HepG2 (cell line): ENCODE results near the gene STYXL2. TPM values are rescaled to one million over a fixed set of nuclear protein-coding genes. Genes with fewer than 3 reads are reported as not detected.

Experiments used
- ATAC-seq: fragments of 200-7000 bp; cut with Tn5 transposase; 3 replicates; pipeline ENCODE4 v1.9.1; 2020; ENCODE audit warnings: mild to moderate bottlenecking, moderate library complexity
- BruUV-seq: library from RNA; stranded (reverse); fragments of 400-500 nt; replicated peaks from 2 replicates; lab custom pipeline; 2021; lab: Mats Ljungman, UMichigan
- CTCF ChIA-PET: fragments of 300-600 bp; formaldehyde crosslinking; extraction: SDS; loops from one replicate; lab custom pipeline; 2021; ENCODE audit warnings: low total read pairs, inconsistent platforms, low intra/inter-chr PET ratio; lab: Yijun Ruan, JAX
- POLR2A ChIA-PET: fragments of 350-600 bp; sonication (Branson Sonifier 250); formaldehyde crosslinking; loops from one replicate; lab custom pipeline; 2020; ENCODE audit warnings: antibody characterized with exemption, inconsistent platforms; lab: Yijun Ruan, JAX
- DNase-seq: peaks from one replicate; pipeline ENCODE4 v3.0.0-alpha.2; 2015; ENCODE audit warnings: low spot score
- FAIRE-seq: peaks from 3 replicates; lab custom pipeline; 2011; peaks lifted over from hg19 to GRCh38; lab: Jason Lieb, UNC
- H2AFZ ChIP-seq: one replicate; pipeline ENCODE4 v1.6.1; 2011; ENCODE audit warnings: low read length, inconsistent platforms
- H3K27ac ChIP-seq: fragments of 300-600 bp; 3 replicates; pipeline ENCODE4 v1.8.0; 2011; ENCODE audit warnings: mixed run types, mild to moderate bottlenecking, mixed read lengths, low read length, inconsistent platforms; ENCODE audit not compliant: insufficient read depth; ENCODE audit errors: extremely low read length
- H3K27me3 ChIP-seq, 2 experiments: fragments of 200-600 bp in 1 of 2; 2 replicates in 1 of 2; 3 replicates in 1 of 2; pipeline versions ENCODE4 v1.6.0 to v1.8.0; 2011; ENCODE audit warnings: low read length in 2 of 2, mild to moderate bottlenecking in 2 of 2, moderate library complexity in 2 of 2, inconsistent platforms in 1 of 2; ENCODE audit not compliant: insufficient read depth in 2 of 2, control insufficient read depth in 1 of 2
- H3K36me3 ChIP-seq, 2 experiments: fragments of 200-600 bp in 1 of 2; replicated peaks in 1 of 2; 2 replicates in 1 of 2; 3 replicates in 1 of 2; pipeline versions ENCODE4 v1.5.1 to v1.8.0; 2011; ENCODE audit warnings: low read length in 2 of 2, inconsistent platforms in 1 of 2; ENCODE audit not compliant: insufficient read depth in 2 of 2, control insufficient read depth in 1 of 2
- H3K4me1 ChIP-seq: 2 replicates; pipeline ENCODE4 v1.5.1; 2012; ENCODE audit warnings: low read length, inconsistent platforms; ENCODE audit not compliant: insufficient read depth
- H3K4me2 ChIP-seq: 2 replicates; pipeline ENCODE4 v1.6.0; 2011; ENCODE audit warnings: low read depth, low read length, inconsistent platforms
- H3K4me3 ChIP-seq, 3 experiments: fragments of 200-600 bp in 1 of 3; sonication (generic), shearing (Covaris generic) in 1 of 3; replicated peaks in 1 of 3; 2 replicates each; pipeline ENCODE4 v1.5.1; 2011 to 2016; ENCODE audit warnings: low read length in 3 of 3, inconsistent platforms in 2 of 3, low read depth in 2 of 3, mild to moderate bottlenecking in 2 of 3, control low read depth in 1 of 3, mixed read lengths in 1 of 3; ENCODE audit not compliant: insufficient read depth in 1 of 3
- H3K79me2 ChIP-seq: one replicate; pipeline ENCODE4 v1.6.1; 2011; ENCODE audit warnings: low read length, inconsistent platforms; ENCODE audit not compliant: insufficient read depth
- H3K9ac ChIP-seq: 2 replicates; pipeline ENCODE4 v1.6.0; 2011; ENCODE audit warnings: mild to moderate bottlenecking, low read depth, low read length, inconsistent platforms; ENCODE audit not compliant: insufficient read depth
- H3K9me3 ChIP-seq: 2 replicates; pipeline ENCODE4 v1.5.1; 2012; ENCODE audit warnings: mild to moderate bottlenecking, low read length
- H4K20me1 ChIP-seq: 2 replicates; pipeline ENCODE4 v1.6.0; 2011; ENCODE audit warnings: inconsistent platforms, mild to moderate bottlenecking, low read length, moderate library complexity; ENCODE audit not compliant: insufficient read depth
- RARA ChIP-seq: IDR thresholded peaks from 2 replicates; pipeline ENCODE4 v1.6.1; 2016; ENCODE audit warnings: missing genetic modification reagents, missing compliant biosample characterization
- RNF2 ChIP-seq: fragments of 450-650 bp; conservative IDR thresholded peaks from 2 replicates; pipeline ENCODE4 v1.6.1; 2016; ENCODE audit warnings: low read depth
- SATB2 ChIP-seq: sonication (generic); formaldehyde crosslinking; IDR thresholded peaks from 2 replicates; pipeline ENCODE4 v1.5.0; 2020; ENCODE audit warnings: missing genetic modification reagents
- SKI ChIP-seq: fragments of 450-650 bp; IDR thresholded peaks from one replicate; pipeline ENCODE4 v1.6.1; 2018; ENCODE audit warnings: mild to moderate bottlenecking; ENCODE audit not compliant: partially characterized antibody
- SP4 ChIP-seq: sonication (generic); formaldehyde crosslinking; IDR thresholded peaks from 2 replicates; pipeline ENCODE4 v1.8.1; 2023; ENCODE audit warnings: mild to moderate bottlenecking, missing genetic modification reagents
- TOE1 ChIP-seq: sonication (generic); formaldehyde crosslinking; IDR thresholded peaks from 2 replicates; pipeline ENCODE4 v1.4.0; 2020; ENCODE audit warnings: mild to moderate bottlenecking, missing genetic modification reagents
- TP53 ChIP-seq: sonication (generic); formaldehyde crosslinking; conservative IDR thresholded peaks from 2 replicates; pipeline ENCODE4 v1.4.0; 2020; ENCODE audit warnings: missing genetic modification reagents
- ZBTB38 ChIP-seq: sonication (generic); formaldehyde crosslinking; IDR thresholded peaks from 2 replicates; pipeline ENCODE4 v1.5.1; 2020; ENCODE audit warnings: mild to moderate bottlenecking, missing genetic modification reagents
- ZC3H13 ChIP-seq: sonication (generic); formaldehyde crosslinking; IDR thresholded peaks from 2 replicates; pipeline ENCODE4 v1.8.1; 2023; ENCODE audit warnings: mild to moderate bottlenecking, missing genetic modification reagents, moderate library complexity
- ZNF263 ChIP-seq: sonication (generic); formaldehyde crosslinking; IDR thresholded peaks from 2 replicates; pipeline ENCODE4 v1.4.0; 2020; ENCODE audit warnings: missing genetic modification reagents
- ZNF33B ChIP-seq: sonication (generic); formaldehyde crosslinking; IDR thresholded peaks from 2 replicates; pipeline ENCODE4 v1.5.1; 2020; ENCODE audit warnings: mild to moderate bottlenecking, missing genetic modification reagents
- ZNF383 ChIP-seq: sonication (generic); formaldehyde crosslinking; IDR thresholded peaks from 2 replicates; pipeline ENCODE4 v1.4.0; 2020; ENCODE audit warnings: missing genetic modification reagents, mild to moderate bottlenecking, borderline replicate concordance
- WGBS: methylation state at CpG from one replicate; pipeline ENCODE4 v1.1.6; 2017; ENCODE audit warnings: low lambda C conversion rate; 5-methylcytosine and 5-hydroxymethylcytosine counted together
- in situ Hi-C: cut with HindIII; loops from 2 replicates; pipeline ENCODE4 v1.10.0; 2017; ENCODE audit warnings: low pct_unique_long_range_greater_than_20kb; ENCODE audit not compliant: extremely low pct_ligation_motif_present
- intact Hi-C: fragments of 100-400 bp; cut with micrococcal nuclease; formaldehyde crosslinking; loops from one replicate; pipeline ENCODE4 v1.10.0; 2022; ENCODE audit not compliant: unreplicated experiment
- polyA plus RNA-seq, 8 experiments: library from polyadenylated mRNA; depleted of rRNA in 3 of 8; stranded (reverse) in 7 of 8; unstranded in 1 of 8; fragments of >200 nt; fragmentation: Illumina TruSeq in 4 of 8; extraction: Trizol in 4 of 8; gene quantifications; 2 replicates each; pipeline versions ENCODE4 v1.2.1 to v1.2.3, GENCODE V29; 2011 to 2016; ENCODE audit warnings: low read depth in 4 of 8, missing spikeins in 1 of 8, mixed read lengths in 1 of 8; ENCODE audit not compliant: insufficient read depth in 1 of 8
- total RNA-seq, 5 experiments: library from RNA; depleted of rRNA; stranded (reverse); fragments of >200 nt; fragmentation: Illumina TruSeq; extraction: Trizol; gene quantifications; 2 replicates each; pipeline ENCODE4 v1.2.3, GENCODE V29; 2016; ENCODE audit warnings: low read depth in 1 of 5
- TF ChIP-seq, protein P1 (sequence below): sonication (generic); formaldehyde crosslinking; IDR thresholded peaks from 2 replicates; pipeline ENCODE4 v1.9.0; 2021; ENCODE audit warnings: missing genetic modification reagents, borderline replicate concordance
- TF ChIP-seq, protein P2 (sequence below), 2 experiments: sonication (generic) in 1 of 2; formaldehyde crosslinking in 1 of 2; IDR thresholded peaks; 2 replicates each; pipeline versions ENCODE4 v1.4.0 to v1.6.1; 2018 to 2020; ENCODE audit warnings: missing genetic modification reagents in 2 of 2, borderline replicate concordance in 1 of 2, low read depth in 1 of 2, mild to moderate bottlenecking in 1 of 2, missing biosample characterization in 1 of 2
- TF ChIP-seq, protein P3 (sequence below): sonication (generic); formaldehyde crosslinking; IDR thresholded peaks from 2 replicates; pipeline ENCODE4 v1.4.0; 2020; ENCODE audit warnings: mild to moderate bottlenecking, missing genetic modification reagents
- TF ChIP-seq, protein P4 (sequence below): sonication (generic); formaldehyde crosslinking; IDR thresholded peaks from 2 replicates; pipeline ENCODE4 v1.5.0; 2020; ENCODE audit warnings: mild to moderate bottlenecking, missing genetic modification reagents

STYXL2 gene
- total and polyA plus RNA-seq, 2 of the 13 experiments (the other 11 are each of a cell fraction or from before 2014, with no cell fraction given), result not detected

DNA sequence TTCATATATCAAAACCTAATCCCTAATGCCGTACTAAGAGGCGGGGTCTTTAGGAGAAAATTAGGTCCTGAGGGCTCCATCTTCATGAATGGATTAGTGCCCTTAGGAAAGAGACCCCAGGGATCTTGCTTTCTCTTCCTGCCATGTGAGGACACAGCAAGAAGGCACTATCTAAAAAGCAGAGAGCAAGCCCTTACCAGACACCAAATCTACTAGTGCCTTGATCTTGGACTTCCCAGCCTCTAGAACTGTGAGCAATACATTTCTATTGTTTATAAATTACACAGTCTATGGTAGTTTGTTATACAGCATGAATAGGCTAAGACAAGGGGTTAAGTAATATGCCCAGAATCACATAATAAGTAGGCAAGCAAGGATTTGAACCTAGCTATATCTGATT, 42.9 kb downstream of the STYXL2 start (continued):
- TF ChIP-seq, protein P1, sequence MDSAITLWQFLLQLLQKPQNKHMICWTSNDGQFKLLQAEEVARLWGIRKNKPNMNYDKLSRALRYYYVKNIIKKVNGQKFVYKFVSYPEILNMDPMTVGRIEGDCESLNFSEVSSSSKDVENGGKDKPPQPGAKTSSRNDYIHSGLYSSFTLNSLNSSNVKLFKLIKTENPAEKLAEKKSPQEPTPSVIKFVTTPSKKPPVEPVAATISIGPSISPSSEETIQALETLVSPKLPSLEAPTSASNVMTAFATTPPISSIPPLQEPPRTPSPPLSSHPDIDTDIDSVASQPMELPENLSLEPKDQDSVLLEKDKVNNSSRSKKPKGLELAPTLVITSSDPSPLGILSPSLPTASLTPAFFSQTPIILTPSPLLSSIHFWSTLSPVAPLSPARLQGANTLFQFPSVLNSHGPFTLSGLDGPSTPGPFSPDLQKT, result no peak
- TF ChIP-seq ZC3H13 (CRISPR knock-in tag), result no peak
- no peak for TF ChIP-seq SP4
- TF ChIP-seq RNF2, result no peak
- TF ChIP-seq SATB2 (CRISPR knock-in tag), result no peak
- TF ChIP-seq ZNF263 (CRISPR knock-in tag), result no peak
- no peak for TF ChIP-seq SKI
- TF ChIP-seq, protein P2, sequence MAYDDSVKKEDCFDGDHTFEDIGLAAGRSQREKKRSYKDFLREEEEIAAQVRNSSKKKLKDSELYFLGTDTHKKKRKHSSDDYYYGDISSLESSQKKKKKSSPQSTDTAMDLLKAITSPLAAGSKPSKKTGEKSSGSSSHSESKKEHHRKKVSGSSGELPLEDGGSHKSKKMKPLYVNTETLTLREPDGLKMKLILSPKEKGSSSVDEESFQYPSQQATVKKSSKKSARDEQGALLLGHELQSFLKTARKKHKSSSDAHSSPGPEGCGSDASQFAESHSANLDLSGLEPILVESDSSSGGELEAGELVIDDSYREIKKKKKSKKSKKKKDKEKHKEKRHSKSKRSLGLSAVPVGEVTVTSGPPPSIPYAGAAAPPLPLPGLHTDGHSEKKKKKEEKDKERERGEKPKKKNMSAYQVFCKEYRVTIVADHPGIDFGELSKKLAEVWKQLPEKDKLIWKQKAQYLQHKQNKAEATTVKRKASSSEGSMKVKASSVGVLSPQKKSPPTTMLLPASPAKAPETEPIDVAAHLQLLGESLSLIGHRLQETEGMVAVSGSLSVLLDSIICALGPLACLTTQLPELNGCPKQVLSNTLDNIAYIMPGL (CRISPR knock-in tag; IDR thresholded peaks at IDR 0.05; ENCODE audit: borderline replicate concordance in 1 of 2, low read depth in 1 of 2), result no peak
- TF ChIP-seq, protein P3, sequence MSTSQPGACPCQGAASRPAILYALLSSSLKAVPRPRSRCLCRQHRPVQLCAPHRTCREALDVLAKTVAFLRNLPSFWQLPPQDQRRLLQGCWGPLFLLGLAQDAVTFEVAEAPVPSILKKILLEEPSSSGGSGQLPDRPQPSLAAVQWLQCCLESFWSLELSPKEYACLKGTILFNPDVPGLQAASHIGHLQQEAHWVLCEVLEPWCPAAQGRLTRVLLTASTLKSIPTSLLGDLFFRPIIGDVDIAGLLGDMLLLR (CRISPR knock-in tag), result no peak
- no peak for TF ChIP-seq TP53 (CRISPR knock-in tag)
- TF ChIP-seq, all 625 proteins: peak for 0

DNA sequence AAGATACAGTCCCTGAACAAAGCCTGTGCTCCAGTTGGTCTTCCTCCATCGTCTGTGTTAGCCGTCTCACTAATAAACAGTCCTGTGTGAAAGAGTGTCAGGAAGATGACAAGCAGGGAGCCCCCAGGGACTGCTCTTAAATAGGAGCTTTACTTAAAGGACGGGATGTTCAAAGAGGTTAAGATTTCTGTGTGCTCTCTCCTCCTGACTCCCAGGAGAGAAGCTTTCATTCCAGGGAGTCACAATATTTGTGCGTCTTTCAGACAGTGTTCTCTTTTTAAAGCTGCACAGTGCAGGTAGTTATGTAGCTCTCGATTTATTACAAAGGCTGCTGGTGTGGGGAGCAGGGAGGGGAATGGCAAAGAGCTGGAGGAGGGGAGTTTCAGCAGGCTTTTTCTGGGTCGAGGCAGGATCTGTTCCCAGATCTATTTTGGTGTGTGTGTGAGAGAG, 43.5 kb downstream of the STYXL2 start:
- H3K4me1 ChIP-seq, result no peaks in the 10 kb centered on the region
- WGBS, result 8% methylated on average over 6 of the region's 6 CpGs
- BruUV-seq, result no TSS peak
- in situ Hi-C loops, result no loop called here
- no peaks in the 10 kb centered on the region for H4K20me1 ChIP-seq
- H3K36me3 ChIP-seq, result no peaks in the 10 kb centered on the region
- no peaks in the 10 kb centered on the region for H3K9me3 ChIP-seq
- DNase-seq (no peak), ATAC-seq (no peak), FAIRE-seq (no peak)
- no peaks in the 10 kb centered on the region for H3K79me2 ChIP-seq
- intact Hi-C loops, result no loop called here
- H3K27ac ChIP-seq, result no peak overlapping the region
- H3K27me3 ChIP-seq, result peaks cover 0 to 13% of the 10 kb centered on the region in 2 experiments; a peak in 1 of 5 replicates
- H3K4me3 ChIP-seq, result no peak overlapping the region
- POLR2A ChIA-PET, result no interaction called here
- H3K4me2 ChIP-seq, result no peak overlapping the region
- H2AFZ ChIP-seq, result no peak overlapping the region
- CTCF ChIA-PET, result no interaction called here
- H3K9ac ChIP-seq, result no peak overlapping the region
- TF ChIP-seq, protein P4, sequence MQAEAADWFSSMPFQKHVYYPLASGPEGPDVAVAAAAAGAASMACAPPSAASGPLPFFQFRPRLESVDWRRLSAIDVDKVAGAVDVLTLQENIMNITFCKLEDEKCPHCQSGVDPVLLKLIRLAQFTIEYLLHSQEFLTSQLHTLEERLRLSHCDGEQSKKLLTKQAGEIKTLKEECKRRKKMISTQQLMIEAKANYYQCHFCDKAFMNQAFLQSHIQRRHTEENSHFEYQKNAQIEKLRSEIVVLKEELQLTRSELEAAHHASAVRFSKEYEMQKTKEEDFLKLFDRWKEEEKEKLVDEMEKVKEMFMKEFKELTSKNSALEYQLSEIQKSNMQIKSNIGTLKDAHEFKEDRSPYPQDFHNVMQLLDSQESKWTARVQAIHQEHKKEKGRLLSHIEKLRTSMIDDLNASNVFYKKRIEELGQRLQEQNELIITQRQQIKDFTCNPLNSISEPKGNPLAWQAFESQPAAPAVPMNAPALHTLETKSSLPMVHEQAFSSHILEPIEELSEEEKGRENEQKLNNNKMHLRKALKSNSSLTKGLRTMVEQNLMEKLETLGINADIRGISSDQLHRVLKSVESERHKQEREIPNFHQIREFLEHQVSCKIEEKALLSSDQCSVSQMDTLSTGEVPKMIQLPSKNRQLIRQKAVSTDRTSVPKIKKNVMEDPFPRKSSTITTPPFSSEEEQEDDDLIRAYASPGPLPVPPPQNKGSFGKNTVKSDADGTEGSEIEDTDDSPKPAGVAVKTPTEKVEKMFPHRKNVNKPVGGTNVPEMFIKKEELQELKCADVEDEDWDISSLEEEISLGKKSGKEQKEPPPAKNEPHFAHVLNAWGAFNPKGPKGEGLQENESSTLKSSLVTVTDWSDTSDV, result no peak
- TF ChIP-seq RARA (no peak), TOE1 (no peak), ZNF383 (CRISPR knock-in tag) (no peak), ZNF33B (CRISPR knock-in tag) (no peak), ZBTB38 (no peak)
